Stimulated activated CD4-positive, alpha-beta T cell treated with anti-CD3 and anti-CD28 coated beads, TNF-alpha, amount 100 ng/mL, for 1 hour (primary cell): ENCODE results near the gene PRCP.

Experiments
- DNase-seq, 3 donors: peaks; one replicate each; pipeline ENCODE4 v3.0.0-alpha.2; 2020; ENCODE audit warnings: low read depth in 3 of 3, low spot score in 1 of 3

PRCP gene

DNA sequence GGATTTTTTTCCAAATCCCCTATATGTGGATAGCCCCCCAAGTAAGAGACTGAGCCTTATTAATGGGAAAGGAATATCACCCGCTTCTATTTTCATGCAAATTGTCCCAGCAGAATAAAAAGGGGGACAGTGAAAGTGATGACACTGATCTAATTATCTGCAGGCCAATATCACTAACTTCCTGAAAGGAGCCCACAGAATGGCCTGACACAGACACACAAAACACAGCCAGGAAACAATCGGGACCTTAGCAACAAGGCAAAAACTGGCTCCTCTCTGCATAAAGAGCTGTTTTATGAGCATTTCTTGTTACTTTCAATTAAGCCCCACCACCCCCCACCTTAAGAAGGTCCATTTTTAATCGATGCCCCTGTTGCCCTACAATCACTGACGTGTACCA, 112.2 kb downstream of the PRCP start:
- DNase-seq = no peak

DNA sequence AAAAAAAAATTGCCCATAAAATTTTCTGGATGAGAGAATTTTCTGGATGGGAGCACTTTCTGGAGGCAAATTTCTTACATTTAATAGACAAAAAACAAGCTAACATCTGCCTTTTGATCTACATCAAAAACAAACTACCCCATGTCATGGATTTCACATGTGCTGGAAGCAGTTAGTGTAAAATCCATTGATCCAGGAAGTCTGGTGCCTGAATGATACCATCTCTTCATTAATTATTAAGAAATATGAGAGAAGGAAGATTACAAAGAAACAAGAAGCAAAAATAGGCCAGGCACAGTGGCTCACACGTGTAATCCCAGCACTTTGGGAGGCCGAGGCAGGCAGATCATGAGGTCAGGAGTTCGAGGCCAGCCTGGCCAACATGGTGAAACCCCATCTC, 113.4 kb downstream of the PRCP start:
- DNase-seq = no peak

DNA sequence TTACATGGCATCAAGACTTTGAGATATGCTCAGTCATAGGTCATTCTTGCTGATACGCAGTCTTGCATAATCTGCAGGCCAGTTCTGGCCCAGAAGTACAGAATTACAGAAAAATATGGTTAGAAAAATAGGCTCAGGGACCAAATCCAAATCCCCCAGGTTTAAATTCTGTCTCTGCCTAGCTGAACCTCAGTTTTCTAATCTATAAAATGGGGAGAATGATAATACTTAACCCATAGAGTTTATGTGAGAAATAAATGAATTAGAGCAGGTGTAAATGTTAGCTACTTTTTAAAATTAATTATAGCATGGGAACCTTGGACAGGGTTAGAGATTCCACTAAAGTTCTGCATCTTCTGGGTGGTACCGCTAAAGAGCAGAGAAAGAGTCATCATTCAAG, 114.2 kb downstream of the PRCP start:
- DNase-seq = no peak

DNA sequence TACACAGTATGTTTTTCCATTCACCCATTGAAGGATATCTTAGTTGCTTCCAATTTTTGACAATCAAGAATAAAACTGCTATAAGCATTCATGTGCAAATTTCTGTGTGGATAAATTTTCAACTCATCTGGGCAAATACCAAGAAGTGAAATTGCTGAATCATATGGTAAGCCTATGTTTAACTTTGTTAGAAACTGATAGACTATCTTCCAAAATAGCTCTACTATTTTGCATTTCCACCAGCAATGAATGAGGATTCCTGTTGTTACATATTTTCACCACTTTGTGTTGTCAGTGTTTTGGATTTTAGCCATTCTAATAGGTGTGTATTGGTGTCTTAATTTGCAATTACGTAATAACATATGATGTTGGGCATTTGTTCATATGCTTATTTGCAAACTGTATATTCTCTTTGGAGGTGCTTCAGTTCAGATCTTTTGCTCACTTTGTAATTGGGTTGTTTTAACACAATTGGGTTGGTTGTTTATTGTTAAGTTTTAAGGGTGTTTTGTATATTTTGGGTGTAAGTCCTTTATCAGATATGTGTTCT, 117.3 kb downstream of the PRCP start:
- no peak for DNase-seq

DNA sequence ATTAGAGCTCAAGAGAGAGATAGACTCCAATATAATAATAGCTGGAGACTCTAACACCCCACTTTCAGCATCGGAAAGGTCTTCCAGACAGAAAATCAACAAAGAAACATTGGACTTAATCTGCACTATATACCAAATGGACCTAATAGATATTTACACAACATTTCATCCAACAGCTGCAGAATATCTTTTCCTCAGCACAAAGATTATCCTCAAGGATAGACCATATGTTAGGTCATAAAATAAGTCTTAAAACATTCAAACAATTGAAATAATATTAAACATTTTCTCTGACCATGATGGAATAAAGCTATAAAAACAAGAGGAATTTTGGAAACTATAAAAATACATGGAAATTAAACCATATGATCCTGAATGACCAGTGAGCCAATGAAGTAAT, 121.5 kb downstream of the PRCP start:
- DNase-seq = no peak

- no peak for DNase-seq
These were observed 123.9 kb downstream of the PRCP start for GRCh38 chr11:82776377-82776776.

GRCh38 chr11:82775736-82776346, 124.4 kb downstream of the PRCP start:
- no peak for DNase-seq

DNA sequence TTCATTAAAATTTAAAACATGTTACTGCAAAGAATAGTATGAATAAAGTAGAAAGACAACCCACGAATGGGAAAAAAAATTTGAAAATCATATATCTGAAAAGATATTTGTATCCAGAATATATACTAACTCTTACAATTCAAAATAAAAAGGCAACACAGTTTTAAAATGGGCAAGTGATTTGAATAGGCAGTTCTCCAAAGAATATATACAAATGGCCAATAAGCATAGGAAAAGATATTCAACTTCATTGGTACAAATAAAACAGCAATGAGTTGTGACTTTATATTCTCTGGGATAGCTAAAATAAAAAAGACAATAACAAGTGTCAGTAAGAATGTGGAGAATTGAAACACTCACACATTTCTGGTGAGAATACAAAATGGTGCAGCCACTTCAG, 125.0 kb downstream of the PRCP start:
- DNase-seq = no peak
